GM20431 (cell line): ENCODE data around the gene AMH.
"Not testable (repeated sequence)": the region's sequence is repeated elsewhere in the genome, so short reads cannot be mapped to it uniquely, and the experiment has no call there.

Experiments
- in situ Hi-C: fragments of 300-500 bp; cut with MseI, MboI; formaldehyde crosslinking; loops from one replicate; pipeline ENCODE4 v1.15.0; 2020; ENCODE audit warnings: low sequenced_read_pairs; ENCODE audit not compliant: unreplicated experiment

Gene AMH

DNA sequence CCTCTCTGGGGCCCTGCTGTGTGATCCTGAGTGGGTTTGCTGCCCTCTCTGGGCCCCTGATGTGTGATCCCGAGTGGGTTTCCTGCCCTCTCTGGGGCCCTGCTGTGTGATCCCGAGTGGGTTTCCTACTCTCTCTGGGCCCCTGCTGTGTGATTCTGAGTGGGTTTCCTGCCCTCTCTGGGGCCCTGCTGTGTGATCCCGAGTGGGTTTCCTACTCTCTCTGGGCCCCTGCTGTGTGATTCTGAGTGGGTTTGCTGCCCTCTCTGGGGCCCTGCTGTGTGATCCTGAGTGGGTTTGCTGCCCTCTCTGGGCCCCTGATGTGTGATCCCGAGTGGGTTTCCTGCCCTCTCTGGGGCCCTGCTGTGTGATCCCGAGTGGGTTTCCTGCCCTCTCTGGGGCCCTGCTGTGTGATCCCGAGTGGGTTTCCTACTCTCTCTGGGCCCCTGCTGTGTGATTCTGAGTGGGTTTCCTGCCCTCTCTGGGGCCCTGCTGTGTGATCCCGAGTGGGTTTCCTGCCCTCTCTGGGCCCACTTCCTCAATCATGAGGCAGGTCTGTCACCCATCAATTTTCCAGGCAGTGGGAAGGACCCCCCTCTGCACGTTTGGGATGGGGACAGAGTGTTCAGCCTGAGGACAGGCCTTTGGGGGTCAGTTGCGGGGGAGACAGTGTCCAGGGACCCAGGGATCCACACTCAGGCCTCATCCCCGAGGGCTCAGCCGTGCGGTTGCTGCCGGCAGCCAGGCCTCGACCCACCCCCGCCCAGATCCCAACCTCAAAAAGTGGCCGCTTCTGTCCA, 32.3 kb downstream of the AMH start:
- in situ Hi-C loops, result not testable (repeated sequence)

DNA sequence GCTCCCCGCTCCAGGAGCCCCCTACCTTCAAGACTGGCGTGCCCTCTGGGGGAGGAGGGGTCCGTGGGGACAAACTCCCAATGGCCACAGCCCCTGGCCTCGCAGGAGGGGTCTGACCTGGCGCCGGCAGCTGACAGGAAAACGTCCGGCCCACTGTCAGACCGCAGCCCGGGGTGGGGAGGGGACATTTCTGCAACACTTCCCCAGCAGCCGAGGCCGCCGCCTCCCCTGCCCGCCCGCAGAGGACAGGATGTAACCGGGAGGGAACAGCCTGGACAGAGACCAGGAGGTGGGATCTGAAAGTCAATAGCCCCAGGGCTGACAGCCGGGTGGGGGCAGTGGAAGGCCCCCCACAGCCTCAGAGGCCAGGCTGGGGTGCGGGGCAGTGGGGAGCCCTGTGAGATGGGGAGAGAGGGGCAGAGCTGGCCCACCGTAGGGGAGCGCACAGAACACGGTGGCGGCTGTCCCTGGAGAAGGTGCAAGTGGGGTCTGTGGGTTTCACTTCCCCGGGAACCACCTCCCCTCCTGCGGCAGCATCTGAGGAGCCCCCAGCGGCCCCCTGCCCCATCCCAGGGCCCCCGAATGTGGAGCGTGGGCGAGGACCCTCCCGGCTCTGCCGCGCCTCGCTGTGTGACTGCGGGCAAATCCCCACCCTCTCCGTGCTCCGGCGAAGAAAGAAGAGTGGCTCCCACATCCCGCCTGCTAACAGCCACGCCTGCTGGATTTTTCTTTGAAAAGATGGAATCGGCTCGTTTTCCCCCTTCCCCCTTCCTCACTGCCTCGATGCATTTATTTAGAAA, 33.1 kb downstream of the AMH start, which contains the start of gene PEAK3:
Gene PEAK3, minus strand, starts transcription at position 114 of the 800 bp plus-strand sequence. CDS start 1,244 bp downstream, outside the sequence.
- in situ Hi-C loops, result no loop called here

DNA sequence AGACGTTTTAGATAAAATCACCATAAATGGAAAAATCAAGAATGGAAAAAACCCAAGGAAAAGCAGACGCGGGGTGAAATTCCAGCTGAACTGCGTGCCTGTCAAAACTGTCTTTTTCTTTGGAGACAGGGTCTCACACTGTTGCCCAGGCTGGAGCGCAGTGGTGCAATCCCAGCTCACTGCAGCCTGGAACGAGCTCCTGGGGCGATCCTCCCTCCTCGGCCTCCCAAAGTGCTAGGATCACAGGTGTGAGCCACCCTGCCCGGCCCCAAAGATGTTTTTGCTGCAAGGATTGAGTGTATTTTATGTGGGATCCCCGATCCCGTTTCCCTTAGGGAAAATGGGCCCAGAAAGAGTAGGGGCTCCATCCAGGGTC, 33.7 kb downstream of the AMH start:
- in situ Hi-C loops, result no loop called here

DNA sequence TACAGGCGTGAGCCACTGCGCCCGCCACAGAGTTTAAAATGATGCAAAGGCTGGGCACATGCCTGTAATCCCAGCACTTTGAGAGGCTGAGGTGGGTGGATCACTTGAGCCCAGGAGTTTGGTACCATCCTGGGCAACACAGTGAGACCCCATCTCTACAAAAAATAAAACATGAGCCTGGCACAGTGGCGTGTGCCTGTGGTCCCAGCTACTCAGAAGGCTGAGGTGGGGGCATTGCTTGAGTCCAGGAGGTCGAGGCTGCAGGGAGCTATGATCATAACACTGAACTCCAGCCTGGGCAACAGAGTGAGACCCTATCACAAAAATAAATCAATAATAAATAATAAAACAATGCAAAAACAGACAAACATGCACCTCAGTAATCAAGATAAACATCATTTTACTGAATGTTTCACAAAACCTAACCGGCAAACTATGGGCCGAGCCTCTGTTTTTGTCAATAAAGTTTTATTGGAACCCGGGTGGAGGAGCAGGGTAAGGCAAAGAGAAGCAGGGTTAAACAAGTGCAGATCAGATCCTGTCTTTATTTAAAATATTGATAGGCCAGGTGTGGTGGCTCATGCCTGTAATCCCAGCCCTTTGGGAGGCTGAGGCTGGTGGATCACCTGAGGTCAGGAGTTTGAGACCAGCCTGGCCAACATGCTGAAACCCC, 34.8 kb downstream of the AMH start:
- in situ Hi-C loops, result no loop called here

GRCh38 chr19:2286402-2287140, 37.4 kb downstream of the AMH start:
- in situ Hi-C loops, result no loop called here

DNA sequence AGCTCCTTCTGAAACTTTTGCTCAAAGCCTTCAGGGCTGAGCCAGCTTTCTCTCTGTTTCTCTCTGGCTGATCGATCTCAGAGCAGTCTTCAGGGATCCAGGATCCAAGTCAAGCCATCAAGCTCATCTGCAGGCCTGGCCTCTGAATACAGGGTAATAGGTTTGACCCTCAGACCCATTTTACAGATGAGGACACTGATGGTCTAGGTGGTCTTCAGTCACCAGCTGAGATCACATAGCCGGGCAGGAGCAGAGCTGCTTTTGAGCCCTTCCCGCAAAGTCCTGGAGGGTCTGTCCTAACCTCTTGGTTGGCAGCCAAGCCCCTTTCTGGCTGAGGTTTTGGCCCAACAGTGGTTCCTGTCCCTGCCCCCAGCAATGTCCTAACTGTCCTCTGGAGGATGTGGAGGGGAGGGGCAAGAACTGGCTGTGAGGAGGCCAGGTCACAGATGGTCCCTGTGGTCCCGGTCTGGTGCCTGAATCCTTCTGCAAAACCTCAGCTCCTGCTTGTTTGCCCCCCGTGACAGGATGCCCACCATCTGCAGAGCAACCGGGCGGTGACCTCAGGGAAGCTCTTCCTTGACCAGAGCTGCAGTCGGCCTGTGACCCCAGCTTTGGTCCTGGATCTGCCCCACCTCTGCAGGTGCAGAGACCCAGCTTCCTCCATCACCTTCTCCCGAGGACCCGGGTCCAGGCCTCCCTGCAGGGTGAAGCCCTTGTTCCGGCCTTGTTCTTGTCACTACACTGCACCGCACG, 38.6 kb downstream of the AMH start:
- in situ Hi-C loops, result no loop called here

GRCh38 chr19:2288338-2288817, 39.3 kb downstream of the AMH start:
- in situ Hi-C loops, result no loop called here

DNA sequence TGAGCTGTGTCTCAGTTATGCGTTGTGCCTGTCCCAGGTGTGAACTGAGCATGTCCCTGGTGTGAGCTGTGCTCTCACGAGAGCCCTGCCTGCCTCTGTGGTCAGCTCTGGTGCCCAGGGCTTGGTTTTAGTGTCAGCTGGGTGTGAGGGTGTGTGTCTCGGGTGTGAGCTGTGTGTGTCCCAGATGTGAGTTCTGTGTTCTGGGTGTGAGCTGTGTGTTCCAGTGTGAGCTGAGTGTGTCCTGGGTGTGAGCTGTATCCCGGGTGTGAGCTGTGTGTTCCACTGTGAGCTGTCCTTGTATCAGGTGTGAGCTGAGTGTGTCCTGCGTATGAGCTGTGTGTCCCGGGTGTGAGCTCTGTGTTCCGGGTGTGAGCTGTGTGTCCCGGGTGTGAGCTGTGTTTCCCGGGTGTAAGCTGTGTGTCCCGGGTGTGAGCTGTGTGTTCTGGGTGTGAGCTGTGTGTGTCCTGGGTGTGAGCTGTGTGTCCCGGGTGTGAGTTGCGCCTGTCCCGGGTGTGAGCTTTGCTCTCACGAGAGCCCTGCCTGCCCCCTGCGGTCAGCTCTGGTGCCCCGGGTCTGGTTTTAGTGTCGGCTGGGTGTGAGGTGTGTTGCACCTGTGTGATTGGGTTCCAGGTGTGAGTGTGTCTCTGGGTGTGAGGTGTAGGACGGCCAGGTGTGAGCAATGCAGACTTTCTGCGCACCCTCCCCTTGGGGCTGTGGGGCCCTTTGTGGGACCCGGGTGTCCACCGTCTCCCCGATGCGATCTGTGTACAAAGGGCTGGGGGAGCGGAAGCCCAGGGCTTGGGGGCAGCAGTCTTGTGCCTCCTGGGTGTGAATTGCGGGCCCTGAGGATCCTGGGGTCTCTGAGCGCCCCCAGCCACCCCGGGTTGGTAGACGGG, 39.9 kb downstream of the AMH start:
- in situ Hi-C loops, result no loop called here

DNA sequence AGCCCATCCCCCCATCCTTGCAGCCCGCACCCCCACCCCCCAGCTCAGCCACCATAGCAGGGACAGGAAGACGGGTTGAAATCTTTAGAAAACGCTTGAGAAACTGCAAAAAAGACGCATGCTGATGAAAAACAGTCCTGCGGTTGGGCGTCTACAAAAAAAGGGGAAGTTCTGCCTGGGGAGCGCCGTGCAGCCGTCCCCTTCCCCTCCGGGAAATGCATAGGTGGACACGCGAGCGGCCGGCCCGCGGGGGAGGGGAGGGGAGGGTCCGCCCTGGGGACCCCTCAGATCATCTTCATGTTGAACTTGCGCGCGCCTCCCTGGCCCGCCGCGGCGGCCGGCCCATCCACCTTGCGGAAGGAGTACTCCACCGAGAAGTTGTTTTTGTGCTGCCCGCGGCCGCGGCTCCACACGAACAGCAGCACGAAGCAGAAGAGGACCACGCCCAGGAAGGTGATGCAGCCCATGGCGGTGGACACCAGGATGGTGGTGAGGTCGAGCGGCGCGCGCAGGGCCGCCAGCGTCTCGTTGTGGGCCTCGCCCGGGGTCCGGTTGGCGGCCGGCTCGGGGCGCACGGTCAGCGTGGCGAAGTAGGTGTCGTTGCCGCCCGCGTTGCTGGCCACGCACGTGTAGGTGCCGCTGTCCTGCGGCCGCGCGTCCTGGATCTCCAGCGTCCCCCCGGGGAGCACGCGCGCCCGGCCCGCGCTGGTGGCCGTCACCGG, 40.8 kb downstream of the AMH start:
- in situ Hi-C loops, result no loop called here

DNA sequence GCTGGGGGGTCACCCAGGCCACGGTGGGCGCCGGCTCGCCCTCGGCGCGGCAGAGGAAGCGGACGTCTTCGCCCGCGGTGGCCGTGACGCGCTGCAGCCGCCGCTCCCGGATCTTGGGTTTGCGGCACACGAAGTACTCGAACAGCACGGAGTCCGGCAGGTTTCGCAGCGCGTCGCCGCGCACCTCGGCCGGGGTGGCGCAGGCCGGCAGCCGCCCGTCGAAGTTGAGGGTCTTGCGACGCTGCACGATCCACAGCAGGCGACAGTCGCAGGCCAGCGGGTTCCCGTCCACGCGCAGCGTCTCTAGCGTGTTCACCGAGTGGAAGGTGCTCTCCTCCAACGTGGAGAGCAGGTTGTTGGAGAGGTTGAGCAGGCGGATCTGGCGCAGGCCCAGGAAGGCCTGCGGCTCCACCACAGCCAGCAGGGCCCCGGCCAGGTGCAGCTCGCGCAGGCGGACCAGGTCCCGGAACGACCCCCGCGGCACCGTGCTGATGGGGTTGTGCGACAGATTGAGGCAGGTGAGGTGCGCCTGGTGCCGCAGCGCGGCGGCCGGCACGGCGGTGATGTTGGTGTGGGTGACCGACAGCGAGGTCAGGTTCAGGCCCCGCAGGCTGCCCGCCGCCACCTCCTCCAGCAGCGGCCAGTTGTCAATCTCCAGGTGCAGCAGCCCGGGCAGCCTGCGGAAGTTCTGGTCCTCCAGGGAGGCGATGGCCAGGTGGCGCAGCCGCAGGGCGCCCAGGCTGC, 41.5 kb downstream of the AMH start:
- in situ Hi-C loops, result no loop called here

DNA sequence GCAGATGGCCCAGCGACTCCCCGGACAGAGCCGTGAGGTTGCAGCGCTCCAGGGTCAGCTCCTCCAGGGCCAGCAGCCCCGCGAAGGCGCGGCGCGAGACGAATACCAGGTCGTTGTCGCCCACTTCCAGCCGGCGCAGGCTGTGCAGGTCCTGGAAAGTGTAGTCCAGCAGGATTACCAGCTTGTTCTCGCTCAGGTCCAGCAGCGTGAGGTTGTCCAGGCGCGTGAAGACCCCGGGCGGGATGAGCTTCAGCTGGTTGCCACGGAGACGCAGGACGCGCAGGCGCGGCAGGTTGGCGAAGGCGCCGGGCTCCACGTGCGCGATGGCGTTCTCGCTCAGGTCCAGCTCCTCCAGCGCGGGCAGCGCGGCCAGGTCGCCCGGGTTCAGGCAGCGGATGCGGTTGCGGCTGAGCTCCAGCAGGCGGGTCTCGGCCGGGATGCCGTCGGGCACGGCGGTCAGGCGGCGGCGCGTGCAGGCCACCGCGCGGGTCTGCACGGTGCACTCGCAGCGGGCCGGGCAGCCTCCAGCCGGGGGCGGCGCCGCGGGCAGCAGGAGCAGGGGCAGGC, 42.1 kb downstream of the AMH start:
- in situ Hi-C loops, result no loop called here

DNA sequence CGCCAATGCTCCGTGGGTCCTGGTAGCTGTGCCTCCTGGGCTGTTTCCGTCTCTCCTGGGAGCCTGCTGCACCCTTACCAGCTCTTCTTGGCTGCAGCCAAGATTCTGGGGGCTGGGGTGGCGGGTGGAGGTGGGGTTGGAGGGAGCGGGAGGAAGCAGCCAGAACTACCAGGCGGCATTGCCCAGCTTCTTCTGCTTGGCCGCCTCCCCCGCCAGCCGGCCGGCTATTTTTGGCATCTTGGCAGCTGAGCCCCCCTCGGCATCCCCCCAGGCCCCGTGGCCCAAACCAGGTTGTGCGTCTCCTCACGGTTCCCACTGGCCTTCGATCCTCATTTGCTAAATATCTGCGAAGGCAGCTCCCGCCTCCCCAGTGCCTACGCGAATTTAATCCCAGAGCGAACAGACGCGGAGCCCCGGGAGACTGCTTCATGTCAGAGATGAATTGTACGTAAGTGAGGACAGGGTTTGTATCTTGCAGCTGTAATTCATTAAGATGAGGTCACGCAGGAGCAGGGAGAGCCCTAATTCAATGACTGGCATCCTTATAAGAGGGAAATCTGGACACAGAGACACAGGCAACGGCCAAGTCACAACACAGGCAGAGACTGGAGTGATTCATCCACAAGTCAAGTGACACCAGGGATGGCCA, 45.7 kb downstream of the AMH start:
- in situ Hi-C loops, result no loop called here

- in situ Hi-C loops, result no loop called here
Measured at GRCh38 chr19:2296141-2296540, 47.0 kb downstream of the AMH start.

- in situ Hi-C loops, result no loop called here
Measured at GRCh38 chr19:2300533-2300932, 51.4 kb downstream of the AMH start.
